ENCODE results near the gene ENPEP. TPM values are rescaled to one million over a fixed set of nuclear protein-coding genes. Genes with fewer than 3 reads are reported as not detected.

Gene ENPEP
- total and polyA plus RNA-seq, 8 donors, result 7.3 to 44.7 (median 37.1) TPM

DNA sequence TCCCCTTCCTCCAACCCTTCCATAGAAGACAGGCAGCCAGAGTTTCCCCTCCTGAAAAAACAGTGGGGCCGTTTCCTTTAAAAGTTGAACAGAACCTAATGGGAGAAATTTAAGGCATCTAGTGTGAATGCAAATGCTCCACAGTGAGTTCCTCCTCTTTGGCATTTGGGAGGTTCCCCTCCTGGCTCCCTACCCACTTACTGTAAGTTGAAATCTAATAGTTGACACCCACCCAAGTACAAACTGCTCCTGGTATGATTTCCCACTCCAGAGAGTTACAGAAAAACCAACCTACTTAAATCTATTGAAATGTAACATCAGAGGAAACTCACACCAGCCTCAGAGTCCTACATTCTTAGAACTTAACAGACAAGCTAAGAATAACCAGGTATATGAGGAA, 17.6 kb downstream of the ENPEP start:
- ATAC-seq, result no peak
- TF ChIP-seq, protein P1, sequence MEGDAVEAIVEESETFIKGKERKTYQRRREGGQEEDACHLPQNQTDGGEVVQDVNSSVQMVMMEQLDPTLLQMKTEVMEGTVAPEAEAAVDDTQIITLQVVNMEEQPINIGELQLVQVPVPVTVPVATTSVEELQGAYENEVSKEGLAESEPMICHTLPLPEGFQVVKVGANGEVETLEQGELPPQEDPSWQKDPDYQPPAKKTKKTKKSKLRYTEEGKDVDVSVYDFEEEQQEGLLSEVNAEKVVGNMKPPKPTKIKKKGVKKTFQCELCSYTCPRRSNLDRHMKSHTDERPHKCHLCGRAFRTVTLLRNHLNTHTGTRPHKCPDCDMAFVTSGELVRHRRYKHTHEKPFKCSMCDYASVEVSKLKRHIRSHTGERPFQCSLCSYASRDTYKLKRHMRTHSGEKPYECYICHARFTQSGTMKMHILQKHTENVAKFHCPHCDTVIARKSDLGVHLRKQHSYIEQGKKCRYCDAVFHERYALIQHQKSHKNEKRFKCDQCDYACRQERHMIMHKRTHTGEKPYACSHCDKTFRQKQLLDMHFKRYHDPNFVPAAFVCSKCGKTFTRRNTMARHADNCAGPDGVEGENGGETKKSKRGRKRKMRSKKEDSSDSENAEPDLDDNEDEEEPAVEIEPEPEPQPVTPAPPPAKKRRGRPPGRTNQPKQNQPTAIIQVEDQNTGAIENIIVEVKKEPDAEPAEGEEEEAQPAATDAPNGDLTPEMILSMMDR (IDR thresholded peaks at IDR 0.05), result no peak
- Histone ChIP-seq H3K27ac (no peak overlapping the region), H3K4me3 (no peak overlapping the region), H3K36me3 (no peaks in the 10 kb centered on the region), H3K9me3 (no peaks in the 10 kb centered on the region), H3K4me1 (peaks cover 0 to 10% of the 10 kb centered on the region in 2 donors), H3K27me3 (peaks cover 0 to 5% of the 10 kb centered on the region in 2 donors)
- intact Hi-C loops (cut with DNase I), result no loop called here
- DNase-seq, result no peak

DNA sequence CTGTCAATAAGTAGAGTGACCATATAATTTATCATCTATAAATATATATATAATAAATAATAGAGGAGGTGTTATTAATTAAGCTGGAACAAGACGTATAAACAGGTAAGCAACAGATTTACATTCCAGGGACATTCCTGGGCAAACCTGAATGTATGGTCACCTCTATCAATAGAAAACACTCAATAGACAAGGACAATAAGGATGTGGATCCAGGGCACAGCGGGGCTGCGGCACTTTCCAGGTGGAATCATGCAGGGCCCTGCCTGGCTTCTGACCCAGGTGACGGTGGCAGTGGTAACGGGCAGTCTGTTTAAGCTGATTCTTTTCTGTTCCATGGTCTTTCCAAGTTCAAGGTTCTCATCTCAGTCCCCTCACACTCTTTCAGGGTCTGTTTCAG, 22.5 kb downstream of the ENPEP start:
- Histone ChIP-seq H3K36me3 (no peaks in the 10 kb centered on the region), H3K27ac (no peak overlapping the region), H3K9me3 (no peaks in the 10 kb centered on the region), H3K4me3 (no peak overlapping the region), H3K4me1 (no peaks in the 10 kb centered on the region), H3K27me3 (peaks cover 0 to 5% of the 10 kb centered on the region in 2 donors)
- DNase-seq, result no peak
- no peak for ATAC-seq
- TF ChIP-seq, protein P1 (IDR thresholded peaks at IDR 0.05), result no peak
- intact Hi-C loops (cut with DNase I), result no loop called here

DNA sequence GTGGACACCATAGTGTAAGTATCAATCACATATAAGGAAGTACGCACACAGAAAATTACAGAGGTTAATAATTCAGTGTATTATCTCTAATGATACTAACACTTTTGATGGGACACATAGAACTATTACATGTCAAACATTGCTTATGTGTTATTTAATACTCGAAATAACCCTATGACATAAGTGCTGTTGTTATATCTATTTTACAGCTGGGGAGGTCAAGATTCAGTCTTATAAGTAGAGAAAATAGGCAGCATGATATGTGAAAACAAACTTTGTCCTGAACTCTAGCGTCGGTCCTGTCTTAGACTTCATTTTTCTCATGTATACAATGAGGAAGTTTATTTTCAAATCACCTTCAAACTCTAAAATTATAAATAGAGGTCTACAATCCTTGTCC, 23.2 kb downstream of the ENPEP start:
- Histone ChIP-seq H3K36me3 (no peaks in the 10 kb centered on the region), H3K9me3 (no peaks in the 10 kb centered on the region), H3K27me3 (peaks cover 0 to 5% of the 10 kb centered on the region in 2 donors), H3K27ac (no peak overlapping the region), H3K4me1 (no peaks in the 10 kb centered on the region), H3K4me3 (no peak overlapping the region)
- TF ChIP-seq, protein P1 (IDR thresholded peaks at IDR 0.05), result no peak
- DNase-seq (no peak), ATAC-seq (no peak)
- intact Hi-C loops (cut with DNase I), result no loop called here

DNA sequence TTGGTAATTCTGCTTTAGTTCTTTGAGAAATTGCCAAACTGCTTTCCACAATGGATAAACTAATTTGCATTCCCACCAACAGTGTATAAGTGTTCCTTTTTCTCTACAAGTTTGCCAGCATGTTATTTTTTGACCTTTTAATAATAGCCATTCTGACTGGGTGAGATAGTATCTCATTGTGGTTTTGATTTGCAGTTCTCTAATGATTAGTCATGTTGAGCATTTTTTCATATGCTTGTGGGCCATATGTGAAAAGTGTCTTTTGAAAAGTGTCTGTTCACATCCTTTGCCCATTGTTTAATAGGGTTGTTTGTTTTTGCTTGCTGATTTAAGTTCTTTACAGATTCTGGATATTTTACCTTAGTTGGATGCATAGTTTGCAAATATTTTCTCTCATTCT, 25.9 kb downstream of the ENPEP start:
- Histone ChIP-seq H3K27me3 (no peaks in the 10 kb centered on the region), H3K27ac (no peak overlapping the region), H3K4me1 (no peaks in the 10 kb centered on the region), H3K36me3 (no peaks in the 10 kb centered on the region), H3K9me3 (no peaks in the 10 kb centered on the region), H3K4me3 (no peak overlapping the region)
- no peak for ATAC-seq
- TF ChIP-seq, protein P1 (IDR thresholded peaks at IDR 0.05), result no peak
- DNase-seq, result no peak
- intact Hi-C loops (cut with DNase I), result no loop called here

DNA sequence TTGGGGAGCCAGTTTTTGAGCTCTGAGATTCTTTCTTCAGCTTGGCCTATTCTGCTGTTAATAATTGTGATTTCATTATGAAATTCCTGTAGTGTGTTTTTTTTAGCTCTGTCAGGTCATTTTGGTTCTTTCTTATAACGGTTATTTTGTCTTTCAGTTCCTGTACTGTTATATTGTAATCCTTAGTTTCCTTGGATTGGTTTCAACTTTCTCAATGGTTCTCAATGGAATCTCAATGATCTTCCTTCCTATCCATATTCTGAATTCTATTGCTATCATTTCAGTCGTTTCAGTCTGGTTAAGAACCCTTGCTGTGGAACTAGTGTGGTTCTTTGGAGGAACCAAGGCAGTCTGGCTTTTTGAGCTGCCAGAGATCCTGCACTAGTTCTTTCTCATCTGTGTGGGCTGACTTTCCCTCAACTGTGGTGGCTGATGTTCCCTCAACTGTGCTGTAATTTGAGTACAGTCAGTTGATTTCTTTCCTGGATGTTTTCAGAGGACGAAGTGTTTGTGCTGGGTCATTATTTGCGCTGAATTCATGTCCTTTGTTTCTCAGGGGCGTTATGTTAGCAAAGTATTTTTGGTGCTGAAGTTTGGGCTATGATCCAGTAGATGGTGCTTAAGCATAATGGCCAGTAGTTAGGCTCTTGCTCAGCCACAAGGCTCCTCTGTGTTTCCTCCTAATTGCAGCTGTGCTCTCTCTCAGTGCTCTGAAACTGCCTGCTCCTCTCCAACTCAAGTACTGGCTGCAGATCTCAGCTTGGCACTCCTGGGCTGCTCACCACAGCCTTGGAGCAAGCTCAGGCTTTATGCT, 27.5 kb downstream of the ENPEP start:
- ATAC-seq (peak; percentile 69), DNase-seq (no peak)
- Histone ChIP-seq H3K4me1 (no peaks in the 10 kb centered on the region), H3K9me3 (no peaks in the 10 kb centered on the region), H3K36me3 (no peaks in the 10 kb centered on the region), H3K27me3 (no peaks in the 10 kb centered on the region), H3K4me3 (no peak overlapping the region), H3K27ac (peak overlapping the region in 1 of 2 donors; percentile 14)
- TF ChIP-seq, protein P1 (IDR thresholded peaks at IDR 0.05), result no peak
- intact Hi-C loops (cut with DNase I), result no loop called here
